NCI-H69 (cell line): ENCODE measurements around the gene KIF23.
"Not testable (repeated sequence)": the region's sequence is repeated elsewhere in the genome, so short reads cannot be mapped to it uniquely, and the experiment has no call there.

Experiments
- DNase-seq: peaks from one replicate; lab custom pipeline; 2025; lab: John Stamatoyannopoulos, UW

KIF23 gene

DNA sequence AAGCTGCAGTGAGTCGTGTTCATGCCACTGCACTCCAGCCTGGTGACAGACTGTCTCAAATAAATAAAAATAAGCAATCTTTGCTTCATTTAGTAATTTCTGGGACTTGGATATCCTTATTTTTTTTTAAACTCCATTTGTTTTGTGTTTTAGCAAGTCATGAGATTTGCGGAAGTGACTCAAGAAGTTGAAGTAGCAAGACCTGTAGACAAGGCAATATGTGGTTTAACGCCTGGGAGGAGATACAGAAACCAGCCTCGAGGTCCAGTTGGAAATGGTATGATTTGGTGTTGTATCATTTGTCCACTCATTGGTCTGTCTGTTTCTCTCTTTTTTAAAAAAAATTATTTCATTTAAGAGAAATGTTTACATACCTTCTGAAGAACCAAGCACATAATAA is 21.8 kb downstream of the KIF23 start:
- DNase-seq: no peak

DNA sequence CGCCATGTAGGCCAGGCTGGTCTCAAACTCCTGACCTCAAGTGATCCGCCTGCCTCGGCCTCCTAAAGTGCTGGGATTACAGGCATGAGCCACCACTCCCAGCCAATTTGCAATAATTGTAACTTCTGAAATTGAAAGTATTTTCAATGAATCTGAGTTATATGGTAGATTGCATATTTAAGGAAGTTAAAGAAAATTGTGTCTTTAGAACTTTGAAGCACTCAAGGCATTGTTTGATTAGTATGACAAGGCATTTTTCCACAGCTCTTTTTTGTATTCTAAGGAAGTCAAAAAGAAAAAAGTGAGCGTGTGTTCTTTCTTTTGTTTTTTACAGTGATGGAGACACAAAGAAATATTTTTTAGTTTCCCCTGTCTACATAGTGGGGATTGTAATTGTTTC is 22.8 kb downstream of the KIF23 start:
- DNase-seq: no peak

DNA sequence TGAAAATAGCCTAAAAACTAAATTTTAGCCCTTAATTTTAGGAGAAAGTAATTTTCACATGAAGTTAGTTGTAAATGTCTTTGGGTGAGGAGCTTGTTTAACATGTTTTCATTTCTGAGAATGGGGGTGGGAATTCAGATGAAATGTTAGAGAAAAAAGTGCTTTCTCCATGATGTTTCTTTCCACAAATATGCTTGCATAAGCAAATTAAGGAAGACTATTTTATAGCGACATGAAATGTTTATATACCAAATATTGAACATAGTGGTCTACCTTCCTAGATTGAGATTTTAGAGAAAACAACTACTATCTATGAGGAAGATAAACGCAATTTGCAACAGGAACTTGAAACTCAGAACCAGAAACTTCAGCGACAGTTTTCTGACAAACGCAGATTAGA is 25.5 kb downstream of the KIF23 start:
- DNase-seq: no peak

DNA sequence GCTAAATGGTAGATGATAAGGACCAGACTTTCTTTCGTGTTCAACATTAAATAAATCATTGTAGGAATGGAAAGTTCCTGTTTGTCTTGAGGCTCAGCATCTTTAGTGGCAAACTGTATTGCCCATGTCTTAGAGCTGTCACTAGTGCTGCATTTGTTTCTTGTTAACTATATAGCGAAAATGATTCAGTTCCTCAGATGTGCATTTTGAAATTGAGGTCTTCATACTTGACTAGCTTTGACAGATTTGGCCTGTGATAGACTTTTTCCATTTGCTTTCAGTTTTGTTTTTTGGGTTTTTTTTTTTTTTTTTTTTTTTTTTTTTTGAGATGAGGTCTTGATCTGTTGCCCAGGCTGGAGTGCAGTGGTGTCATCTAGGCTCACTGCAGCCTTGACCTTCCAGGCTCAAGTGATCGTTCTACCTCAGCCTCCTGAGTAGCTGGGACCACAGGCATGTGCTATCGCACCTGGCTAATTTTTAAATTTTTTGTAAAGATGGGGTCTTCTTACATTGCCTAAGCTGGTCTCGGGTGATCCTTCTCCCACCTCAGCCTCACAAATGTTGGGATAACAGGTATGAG is 29.0 kb downstream of the KIF23 start:
- DNase-seq: no peak

DNA sequence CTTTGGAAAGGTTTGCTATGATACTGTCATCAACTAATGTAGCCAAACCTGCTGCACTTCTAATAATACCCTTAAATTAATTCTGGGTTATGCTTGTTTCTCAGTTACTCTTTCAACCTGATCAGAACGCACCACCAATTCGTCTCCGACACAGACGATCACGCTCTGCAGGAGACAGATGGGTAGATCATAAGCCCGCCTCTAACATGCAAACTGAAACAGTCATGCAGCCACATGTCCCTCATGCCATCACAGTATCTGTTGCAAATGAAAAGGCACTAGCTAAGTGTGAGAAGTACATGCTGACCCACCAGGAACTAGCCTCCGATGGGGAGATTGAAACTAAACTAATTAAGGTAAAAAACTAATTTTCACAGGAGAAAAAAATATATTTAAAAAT is 30.5 kb downstream of the KIF23 start:
- DNase-seq: no peak

DNA sequence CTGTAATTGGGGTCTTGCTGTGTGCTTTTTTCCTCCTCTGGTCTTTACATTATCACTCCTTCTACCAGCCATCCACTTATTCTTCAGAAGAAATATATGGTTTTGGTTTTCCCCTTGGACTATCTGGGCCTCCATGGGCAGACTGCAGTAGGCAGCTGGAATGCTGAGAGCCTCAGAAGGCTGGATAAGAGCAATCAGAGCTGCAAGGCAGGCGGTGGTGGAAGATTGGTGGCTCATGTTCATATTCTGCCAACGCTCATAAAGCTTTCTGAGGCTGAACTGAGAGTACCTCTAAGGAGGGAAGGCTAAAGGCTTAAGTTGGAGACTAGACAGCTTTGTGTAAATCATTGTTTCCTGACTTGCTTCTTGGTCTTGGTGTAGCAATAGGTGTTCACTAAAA is 32.8 kb downstream of the KIF23 start:
- DNase-seq: no peak

DNA sequence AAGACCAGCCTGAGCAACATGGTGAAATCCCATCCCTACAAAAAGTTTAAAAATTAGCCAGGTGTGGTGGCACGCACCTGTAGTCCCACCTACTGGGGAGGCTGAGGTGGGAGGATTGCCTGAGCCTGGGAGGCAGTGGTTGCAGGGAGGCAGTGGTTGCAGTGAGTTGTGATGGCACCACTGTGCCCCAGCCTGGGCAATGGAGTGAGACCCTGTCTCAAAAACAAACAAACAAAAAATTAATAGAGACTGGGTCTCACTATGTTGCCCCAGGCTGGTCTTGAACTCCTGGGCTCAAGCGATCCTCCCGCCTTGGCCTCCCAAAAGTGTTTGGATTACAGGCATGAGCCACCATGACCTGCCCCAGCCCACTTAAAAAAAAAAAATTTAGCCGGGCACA is 36.1 kb downstream of the KIF23 start:
- DNase-seq: not testable (repeated sequence)

DNA sequence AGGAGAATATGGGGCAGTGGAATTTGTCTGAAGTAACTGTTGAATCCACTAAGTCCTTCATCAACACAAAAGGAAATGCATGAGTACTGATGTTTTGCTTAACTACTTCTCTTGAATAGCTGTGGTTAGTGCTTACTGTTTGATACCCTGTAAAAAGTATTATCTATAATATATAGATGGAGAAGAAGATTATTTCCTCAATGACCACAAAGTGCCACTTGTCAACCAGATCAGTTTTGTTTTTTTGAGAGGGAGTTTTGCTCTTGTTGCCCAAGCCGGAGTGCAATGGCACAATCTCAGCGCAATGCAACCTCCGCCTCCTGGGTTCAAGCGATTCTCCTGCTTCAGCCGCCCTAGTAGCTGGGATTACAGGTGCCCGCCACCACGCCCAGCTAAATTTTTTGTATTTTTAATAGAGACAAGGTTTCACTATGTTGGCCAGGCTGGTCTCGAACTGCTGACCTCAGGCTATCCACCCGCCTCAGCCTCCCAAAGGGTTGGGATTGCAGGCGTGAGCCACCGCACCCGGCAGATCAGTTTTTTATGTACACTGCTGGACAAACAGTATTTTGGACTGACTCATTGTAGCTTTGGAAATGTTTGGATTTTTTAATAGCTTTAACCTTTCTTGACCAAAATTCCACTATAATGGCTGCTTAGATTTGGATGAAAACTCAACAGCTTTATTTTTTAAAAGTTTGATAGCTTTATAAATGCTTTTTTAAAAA is 37.0 kb downstream of the KIF23 start:
- DNase-seq: no peak

DNA sequence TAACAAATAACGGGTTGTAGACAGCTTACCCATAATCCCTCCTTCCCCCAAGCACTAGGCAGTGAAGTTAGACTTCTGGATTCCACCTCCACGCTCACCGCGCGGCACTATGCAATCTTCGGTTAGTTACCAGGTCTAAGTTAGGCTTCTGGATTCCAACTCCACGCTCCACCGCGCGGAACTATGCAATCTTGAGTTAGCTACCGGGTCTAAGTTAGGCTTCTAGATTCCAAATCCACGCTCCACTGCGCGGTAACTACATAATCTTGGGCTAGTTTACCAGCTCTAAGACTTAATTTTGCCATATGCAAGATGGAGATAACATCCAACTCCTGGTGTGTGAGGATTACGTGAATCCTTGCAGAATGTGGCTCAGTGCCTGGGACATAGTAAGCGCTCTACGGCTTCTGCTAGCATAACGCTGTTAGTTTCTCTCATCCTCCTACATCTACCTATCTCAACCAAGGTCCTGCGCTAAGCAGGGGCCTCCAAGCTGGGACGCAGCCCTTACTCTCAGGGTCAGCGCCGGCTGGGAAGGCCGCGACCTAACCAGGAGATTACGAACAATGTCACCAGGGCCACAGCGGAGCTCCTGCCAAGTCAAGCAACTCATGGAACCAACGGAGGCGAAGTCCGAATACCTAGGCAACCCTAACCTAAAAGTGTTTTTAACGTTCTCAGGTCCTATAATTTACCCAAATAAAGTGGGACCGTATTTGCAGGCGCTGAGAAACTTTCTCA is 38.0 kb downstream of the KIF23 start:
- DNase-seq: no peak

DNA sequence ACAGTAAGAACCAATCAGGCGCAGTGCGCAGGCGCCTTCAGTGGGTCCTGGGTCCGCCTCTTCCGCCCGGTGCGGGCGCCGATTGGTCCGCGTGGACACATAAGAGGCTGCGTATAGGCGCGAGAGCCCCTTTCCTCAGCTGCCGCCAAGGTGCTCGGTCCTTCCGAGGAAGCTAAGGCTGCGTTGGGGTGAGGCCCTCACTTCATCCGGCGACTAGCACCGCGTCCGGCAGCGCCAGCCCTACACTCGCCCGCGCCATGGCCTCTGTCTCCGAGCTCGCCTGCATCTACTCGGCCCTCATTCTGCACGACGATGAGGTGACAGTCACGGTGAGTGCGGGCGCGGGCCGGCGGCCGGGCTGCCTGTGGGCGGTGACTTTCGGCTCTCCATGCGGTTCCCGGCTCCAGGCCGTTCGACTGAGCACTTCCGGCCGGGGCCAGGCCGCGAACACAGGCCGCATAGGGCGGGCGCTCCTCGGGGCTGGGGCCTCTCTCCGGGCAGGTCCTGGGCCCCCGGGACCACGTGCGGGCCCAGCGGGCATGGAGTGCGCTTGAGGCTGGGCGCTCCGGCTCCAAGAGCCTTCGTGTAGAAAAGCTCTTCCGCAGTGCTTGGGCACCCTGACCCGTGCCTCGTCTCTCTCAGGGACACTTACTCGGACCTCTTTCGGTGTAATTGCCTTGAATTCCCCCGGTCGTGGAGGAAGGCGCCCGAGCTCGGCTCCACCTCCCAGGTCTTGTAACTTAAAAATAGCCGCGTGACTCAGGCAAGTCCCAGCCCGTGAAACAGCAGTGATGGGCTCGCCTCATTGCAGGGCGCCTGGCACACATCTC is 38.8 kb downstream of the KIF23 start, which contains the start of gene RPLP1:
Gene RPLP1 (plus strand): TSS at position 127 of the 830 bp plus-strand sequence. CDS start 131 bp downstream, at position 258.
- DNase-seq: peak; percentile 93

DNA sequence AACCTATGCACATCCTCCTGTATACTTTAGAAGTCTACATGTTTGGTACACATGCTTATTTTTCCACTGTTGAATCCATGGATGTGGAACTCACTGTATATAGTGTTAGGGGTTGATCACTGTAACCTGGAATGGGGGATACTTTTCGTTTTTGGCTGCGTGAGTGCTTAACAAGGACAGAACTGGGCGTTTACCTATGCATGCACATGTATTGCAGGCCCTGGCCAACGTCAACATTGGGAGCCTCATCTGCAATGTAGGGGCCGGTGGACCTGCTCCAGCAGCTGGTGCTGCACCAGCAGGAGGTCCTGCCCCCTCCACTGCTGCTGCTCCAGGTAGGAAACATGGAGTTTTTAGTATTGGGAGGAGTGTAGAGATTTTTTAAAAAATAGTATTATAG is 40.8 kb downstream of the KIF23 start:
- DNase-seq: peak; percentile 35

DNA sequence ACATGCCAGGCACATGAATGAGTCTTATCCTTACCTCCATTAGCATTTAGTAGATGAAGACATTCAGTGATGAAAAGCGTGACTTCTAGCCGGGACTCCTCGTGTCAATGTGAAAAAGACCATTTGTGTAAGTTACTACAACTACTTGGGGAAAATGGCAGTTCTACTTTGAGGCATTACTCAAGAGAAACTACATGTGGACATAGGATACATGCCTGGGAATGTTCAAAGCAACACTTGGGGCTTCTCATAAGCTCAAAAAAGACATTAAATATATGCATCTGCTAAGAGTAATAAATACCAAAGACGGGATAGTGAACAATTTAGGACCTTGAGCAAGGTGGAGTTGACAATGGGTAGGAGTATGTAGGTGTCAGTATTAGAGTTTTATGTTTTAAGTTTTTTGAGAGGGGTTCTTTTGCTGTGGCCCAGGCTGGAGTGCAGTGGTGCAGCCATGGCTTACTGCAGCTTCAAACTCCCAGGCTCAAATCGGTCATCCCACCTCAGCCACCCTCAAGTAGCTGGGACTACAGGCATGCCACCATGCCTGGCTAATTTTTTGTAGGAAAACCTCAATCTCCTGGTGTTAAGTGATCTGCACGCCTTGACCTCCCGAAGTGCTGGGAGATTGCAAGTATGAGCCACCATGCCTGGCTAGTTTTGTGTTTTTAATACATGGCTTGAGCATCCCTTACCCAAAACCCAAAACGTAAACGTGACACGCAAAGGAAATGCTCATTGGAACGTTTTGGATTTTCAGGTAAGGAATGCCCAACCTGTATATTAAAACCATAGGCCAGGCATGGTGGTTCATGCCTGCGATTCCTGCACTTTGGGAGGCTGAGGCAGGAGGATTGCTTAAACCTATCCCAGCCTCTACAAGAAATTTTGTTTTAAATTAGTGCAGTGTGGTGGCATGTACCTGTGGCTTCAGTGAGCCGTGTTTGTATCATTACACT is 42.3 kb downstream of the KIF23 start:
- DNase-seq: no peak

DNA sequence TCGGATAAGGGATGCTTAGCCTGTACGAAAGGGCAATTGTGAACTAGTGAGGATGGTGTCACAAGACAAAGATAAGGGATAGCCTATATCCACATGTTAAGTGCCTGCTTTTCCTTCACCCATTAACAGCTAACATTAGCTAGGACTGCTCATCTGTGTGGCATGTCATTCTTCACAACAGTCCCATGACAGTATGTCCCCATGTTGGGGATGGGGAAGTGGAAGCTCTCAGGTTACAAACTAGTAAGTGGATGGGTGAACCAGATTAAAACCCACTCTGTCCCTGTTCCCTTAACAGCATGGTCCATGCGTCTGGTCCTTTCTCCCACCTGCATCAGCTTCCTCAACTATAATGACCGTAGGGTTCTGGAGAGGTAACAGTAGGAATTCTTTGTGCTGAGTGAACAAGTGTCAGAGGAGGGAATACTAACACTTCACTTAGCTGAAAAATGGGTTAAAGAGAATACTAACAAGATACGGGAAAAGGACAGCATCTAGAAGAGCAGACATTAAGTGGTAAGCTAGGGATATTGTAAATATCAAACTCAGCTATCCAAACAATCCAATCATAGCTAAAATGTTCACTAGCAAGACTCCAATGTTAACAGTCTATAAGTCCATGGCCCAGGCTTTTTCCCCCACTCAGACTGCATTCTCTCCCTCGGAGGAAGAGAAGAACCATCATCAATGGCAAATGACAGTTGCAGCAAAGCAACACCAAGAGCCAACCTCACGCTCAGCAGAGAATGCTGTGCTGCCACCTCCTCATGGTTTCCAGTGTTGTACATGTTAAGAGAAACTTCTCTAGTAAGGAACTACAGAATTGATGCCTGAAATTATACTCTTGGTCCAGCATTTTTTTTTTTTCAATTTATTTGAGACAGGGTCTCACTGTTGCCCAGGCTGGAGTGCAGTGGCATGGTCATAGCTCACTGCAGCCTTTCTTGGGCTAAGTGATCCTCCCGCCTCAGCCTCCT is 43.4 kb downstream of the KIF23 start:
- DNase-seq: no peak

DNA sequence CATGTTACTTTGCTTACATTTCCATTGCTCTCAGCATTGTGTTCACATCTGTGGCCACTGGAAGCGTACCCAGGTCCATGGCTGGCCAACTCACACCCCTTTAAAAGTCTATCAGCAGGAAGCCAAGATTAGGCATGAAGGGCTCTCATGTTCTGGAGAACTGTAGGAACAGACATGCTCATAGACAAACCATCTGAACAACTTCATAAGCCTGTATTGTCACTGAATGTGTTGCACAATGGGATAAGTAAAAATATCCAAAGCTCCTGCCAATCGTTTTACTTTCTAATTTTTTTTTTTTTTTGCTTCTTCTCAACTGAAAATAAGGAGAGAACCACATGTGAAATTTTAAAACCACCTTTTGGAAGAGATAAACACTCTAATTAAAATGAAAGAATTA is 44.9 kb downstream of the KIF23 start:
- no peak for DNase-seq

DNA sequence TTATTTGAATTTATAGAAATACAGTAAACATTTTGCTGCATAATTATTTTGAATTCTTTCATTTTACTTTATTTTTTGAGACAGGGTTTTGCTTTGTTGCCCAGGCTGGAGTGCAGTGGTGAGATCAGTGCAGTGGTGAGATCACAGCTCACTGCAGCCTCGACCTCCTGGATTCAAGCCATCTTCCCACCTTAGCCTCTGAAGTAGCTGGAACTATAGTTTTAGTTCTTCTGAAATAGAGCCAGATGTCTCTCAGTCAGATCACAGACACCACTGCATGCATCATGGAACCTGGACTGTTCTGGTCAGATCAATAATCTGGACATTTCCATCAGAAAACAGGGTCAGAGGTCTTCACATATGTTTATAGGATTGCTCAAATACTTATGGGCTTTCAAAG is 46.3 kb downstream of the KIF23 start:
- DNase-seq: no peak

DNA sequence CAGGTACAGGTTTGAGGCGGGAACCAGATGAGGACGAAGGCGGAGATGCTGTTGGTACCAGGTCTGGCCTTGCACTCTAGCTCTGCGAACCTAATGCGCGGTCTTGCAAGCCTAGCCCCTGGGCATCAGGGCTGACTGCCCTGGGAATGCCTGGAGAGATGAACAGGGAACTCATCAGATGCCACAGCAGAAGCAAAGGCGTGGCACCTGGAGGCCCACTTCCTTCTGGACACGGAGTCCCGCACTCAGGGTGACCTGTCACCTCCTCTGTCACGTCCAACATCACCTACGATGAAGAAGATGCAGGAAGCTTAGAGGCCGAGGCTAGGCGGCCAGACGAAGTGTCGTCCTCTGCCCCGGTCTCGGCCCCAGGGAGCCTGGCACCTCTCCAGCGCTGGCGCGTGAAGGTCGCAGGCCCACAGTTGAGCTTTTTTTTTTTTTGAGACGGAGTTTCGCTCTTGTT is 47.9 kb downstream of the KIF23 start:
- DNase-seq: peak; percentile 59

DNA sequence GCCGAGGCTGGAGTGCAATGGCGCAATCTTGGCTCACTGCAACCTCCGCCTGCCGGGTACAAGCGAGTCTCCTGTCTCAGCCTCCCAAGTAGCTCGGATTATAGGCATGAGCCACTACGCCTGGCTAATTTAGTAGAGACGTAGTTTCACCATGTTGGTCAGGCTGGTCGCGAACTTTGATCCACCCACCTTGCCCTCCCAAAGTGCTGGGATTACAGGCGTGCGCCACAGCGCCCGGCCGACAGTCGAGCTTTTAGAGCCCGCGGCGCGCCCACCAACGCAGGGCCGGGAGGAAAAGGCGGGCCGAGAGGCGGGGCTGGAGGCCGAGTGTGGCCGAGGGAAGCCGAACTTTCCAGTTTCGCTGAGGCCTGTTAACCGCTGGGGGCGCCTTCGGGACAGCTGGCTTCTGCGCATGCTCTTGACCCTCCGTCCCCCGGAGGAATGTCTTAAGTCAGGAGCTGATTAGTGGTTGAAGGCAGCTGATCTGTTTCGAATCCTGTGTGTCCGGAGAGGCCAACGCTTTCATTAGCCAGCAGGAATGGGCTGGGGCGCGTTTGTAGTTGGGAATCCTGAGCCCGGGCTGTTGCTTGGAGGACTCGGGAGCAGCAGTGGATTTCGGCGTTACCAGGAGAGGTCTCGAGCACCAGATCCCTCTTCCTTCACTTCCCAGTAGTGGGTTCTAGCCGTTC is 48.5 kb downstream of the KIF23 start:
- peak; percentile 94 for DNase-seq

DNA sequence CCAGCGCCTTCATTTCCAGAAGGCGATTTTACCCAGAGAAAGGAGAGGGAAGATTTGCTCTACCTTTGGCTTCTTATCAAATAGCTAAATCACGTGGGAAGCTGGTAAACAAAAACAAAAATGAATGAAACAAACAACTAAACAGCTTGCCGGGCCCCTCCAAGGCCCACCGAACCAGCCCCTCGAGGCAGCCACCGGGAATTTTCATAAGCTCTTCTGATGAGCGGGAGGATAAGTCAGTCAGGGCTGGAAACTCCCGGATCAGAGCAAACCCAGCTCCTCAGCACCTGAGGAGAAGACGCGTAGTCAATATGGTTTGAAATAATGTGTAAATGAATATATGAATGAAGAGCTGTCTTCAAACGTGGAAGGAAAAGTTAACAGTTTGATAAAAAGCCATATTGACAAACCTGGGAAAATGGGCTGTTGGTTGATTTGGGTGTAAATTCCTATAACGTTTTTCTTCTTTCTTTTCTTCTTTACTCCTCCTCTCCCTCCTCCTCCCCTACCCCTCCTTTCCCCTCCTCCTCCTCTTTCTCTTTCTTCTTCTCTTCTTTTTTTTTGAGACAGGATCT is 49.1 kb downstream of the KIF23 start:
- DNase-seq: no peak

DNA sequence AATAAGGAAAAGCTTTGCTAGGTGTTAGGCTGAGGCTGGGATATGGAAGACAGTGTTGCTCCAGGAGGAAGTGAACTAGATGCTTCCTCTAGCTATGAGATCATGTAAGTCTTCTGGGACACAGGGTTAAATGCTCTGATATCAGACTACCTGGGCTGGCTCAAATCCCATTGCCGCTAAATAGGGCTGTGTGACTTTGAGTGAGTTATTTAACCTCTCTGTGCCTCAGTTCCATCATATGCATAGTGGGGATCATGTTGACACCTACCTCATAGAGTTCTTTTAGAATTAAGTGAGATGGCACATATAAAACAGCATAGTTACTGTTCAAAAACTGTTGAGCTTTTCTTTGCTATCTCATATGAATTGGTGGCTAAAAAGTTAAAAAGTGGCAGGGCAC is 51.1 kb downstream of the KIF23 start:
- DNase-seq: no peak
